GM19455 (cell line): ENCODE measurements around the gene GNG12.

Experiments
- ATAC-seq: cut with Tn5 transposase; IDR thresholded peaks from one replicate; pipeline ENCODE4 v1.9.1; 2021; ENCODE audit not compliant: unreplicated experiment

GNG12 gene

GRCh38 chr1:67788238-67788790 lies 45.0 kb downstream of the GNG12 start:
- ATAC-seq = no peak

GRCh38 chr1:67787746-67788145 lies 45.5 kb downstream of the GNG12 start:
- no peak for ATAC-seq

DNA sequence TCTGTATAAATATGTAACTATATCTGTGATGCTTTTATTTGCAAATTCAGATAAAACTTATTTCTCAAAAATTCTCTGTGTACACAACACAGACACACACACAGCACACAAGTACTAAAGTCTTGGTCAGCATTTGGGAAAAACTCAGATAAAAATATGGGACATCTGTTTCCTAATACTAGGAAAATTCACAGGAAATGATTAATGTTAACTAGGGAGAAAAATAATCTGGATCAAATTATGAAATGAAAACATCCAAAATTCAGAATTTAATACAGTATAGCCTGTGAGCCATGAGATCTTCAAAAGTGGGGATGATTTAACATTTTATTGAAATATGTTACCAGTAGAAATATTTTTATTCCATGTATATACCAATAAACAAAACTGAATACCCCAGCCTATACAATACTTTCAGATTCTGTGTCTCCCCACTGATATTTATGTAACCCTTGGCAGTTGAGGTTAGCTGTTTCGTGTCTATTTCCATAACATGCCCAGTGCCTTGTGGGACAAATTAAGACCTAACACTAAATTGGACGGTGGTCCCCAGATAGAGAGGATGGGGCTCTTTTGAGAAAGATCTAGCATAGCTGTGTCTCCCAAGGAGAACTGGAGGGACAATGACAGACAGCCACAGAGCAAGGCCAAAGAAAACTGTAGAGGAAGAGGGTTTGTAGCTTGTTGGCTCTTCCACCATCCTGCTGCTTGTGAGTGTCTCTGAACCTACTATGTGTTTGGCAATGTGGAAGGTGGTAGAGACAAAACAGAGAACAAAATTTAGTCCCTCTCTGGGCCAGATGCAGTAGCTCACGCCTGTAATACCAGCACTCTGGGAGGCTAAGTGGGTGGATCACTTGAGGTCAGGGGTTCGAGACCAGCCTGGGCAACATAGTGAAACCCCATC lies 47.2 kb downstream of the GNG12 start:
- no peak for ATAC-seq

DNA sequence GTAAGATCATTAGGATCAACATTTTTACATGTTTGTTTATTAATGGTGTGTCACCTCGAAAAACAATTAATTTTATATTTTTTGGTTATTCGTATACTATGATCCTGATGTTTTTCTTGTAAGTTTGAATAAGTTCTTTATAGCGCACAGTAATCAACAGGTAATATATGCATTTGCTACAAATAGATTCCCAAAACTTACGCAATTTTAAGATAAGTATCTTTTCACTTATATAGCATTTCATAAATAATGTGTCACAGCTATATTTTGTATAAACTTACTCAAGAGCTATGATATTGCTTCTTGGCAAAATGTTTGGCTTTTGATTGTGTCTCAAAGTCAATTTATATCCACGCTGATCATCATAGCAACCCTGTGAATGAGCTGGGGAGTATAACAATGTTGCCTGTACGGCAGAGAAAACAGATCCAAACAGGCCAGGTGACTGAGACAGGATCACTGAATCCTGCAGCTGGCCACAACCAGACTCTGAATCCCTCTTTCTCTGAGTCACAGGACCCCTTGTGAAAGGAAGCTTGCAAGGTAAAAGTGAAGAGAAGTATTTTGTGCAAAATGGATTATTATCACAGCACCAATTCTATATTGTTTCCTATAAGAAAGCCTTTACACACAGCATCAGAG lies 48.6 kb downstream of the GNG12 start:
- ATAC-seq = no peak

- no peak for ATAC-seq
Measured at GRCh38 chr1:67780637-67781036, 52.6 kb downstream of the GNG12 start.

- no peak for ATAC-seq
Measured at GRCh38 chr1:67777440-67777839, 55.8 kb downstream of the GNG12 start.

DNA sequence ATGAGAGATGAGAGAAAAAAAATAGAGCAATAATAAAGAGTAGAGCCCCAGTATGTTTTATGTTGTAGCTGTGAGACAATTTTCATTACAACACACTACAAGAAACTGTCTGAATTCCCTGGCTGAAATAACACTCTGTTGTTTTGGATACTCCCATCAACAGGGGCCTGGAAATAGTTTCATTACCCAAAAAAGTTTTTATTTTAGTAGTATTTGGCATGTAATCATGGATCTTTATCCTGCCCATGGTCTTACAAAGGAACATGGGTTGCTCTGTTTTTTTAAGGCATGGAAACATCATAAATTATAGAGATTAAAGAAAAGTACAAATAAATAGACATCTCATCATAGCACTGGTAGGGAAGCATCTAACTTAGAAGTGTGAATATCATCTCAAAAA lies 56.3 kb downstream of the GNG12 start:
- ATAC-seq = no peak

GRCh38 chr1:67773462-67773861 lies 59.8 kb downstream of the GNG12 start:
- no peak for ATAC-seq

- ATAC-seq = no peak
Measured at GRCh38 chr1:67771749-67772148, 61.5 kb downstream of the GNG12 start.

GRCh38 chr1:67771152-67771551 lies 62.1 kb downstream of the GNG12 start:
- no peak for ATAC-seq

DNA sequence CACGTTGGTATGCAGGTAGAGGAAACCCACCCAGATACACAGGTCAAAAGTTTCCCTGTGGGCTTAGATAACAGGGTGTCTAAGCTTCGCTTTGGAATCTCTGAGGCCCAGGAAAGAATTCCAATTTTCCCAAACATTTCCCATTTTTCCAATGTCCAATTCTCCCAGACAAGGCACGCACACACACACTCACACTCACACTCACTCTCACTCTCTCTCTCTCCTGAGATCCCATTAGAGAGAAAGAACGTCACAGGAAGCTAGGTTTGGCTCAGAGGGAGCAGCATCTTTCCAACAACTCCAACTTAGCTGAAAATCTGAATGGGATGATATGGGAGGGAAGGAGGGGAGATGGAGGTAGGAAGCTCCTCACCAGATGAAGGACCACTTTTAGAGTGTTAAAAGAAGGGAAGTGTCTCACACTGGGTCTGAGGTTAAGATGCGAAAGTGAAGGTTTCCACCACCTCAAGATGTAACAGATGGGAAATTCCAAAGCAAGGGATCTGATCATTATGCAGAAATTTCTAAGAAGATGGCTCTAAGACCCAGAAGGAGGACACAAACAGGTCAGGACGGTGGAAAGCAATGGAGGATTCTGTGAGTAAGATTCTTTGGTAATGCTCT lies 63.5 kb downstream of the GNG12 start:
- no peak for ATAC-seq

GRCh38 chr1:67768480-67768879 lies 64.8 kb downstream of the GNG12 start:
- no peak for ATAC-seq

DNA sequence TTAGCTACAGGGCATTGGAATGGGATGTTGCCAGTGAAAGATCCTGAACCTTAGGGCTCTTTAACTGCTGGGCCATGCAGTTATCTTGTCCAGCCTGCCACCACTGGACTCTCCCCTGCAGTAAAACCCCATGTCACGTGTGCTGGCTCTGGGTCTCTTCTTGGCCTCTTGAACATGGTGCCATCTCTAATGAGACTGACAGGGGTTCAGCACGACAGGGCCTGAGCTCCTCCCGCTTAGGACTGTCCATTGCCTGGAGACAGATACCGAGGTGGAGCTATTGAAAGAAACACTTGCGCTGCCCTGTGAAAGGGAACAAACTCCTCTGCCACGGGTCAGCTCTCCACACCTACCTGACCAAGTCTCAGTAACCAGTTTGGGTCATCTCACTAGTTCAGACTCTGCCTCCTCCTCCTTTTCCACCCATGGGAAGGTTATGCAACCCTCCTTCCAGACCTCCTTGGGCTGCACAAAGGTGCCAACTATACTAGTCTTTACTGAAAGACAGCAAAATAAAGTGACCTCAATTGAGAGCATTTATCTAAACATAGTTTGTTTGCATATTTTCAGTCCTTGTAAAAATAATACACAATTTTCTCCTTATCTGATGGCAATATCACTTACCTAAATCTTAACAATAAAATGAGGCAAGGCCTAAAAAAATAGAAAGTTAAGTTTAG lies 66.0 kb downstream of the GNG12 start:
- ATAC-seq = no peak

DNA sequence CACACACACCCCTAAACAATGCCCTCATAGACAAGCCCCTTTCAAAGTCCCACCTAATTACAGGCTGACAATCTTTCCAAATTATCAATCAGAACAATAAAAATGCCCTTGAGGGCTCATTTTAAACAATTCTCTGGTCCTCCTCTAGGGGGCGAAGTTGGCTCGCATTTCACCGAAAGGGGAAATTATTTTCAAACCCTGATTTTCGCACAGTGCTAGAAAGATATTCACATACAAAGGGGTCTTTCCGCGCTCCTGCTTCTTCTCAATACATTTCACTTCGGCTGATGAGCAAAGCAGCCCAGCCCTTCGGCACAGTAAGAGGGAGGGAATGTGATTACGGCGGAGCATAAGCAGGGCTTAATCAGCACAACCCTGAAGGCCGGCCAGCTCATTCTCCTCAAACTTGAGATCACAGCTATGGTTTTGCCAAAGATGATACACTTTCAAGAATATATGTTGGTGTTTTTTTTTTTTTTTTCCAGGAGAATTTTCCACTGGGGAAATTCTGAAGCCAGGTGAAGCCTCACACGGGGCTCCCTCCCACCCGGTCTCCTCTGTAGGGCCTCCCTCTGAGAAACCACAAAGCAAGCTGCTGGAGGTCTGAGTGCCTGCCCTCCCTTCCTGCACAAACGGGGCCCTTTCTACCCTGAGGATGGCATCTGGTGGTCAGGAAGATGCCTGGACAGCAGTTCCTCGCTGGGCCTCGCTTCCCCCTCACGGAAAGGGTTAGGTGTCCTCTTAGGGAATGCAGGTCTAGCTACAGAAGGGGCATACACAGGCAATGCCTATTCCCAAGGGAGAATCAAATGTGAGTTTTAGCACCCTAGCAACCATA lies 66.9 kb downstream of the GNG12 start:
- no peak for ATAC-seq

DNA sequence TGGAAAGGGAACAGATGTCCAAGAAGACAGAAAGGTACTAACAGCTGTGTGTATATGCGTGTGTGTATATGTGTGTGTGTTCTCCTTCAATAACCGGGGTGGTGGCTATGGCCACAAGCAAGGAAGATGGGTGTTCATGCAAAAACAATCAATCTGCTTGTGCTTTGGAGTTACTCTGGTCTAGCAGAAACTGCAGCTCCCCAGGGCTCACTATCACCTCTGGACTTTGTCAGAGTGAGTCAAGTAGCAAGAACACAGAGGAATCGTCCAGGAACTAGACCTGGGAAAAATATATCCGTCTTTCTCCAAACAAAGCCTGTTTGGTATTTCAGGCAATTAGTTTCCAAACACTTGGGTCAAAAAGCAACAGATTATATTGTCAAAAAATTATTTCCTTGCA lies 68.6 kb downstream of the GNG12 start:
- ATAC-seq = no peak

DNA sequence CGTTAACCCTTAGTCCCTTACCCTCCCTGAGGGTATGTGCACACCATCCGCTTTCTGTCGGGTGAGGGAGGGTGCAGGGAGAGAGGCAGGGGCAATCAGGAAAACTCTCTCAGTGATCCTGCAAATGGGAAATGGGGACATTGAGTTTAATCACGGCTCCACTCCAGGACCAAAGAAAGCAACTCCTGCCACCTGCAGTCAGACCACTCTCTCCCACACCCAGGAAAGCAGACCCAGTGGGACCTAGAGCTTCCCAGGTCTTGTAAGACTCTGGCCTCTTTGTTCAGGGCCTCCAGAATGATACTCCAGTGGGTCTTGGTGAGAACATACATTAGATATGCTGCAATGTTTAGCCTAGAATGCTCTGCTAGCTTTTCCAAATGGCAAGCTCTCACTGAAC lies 71.5 kb downstream of the GNG12 start:
- no peak for ATAC-seq

DNA sequence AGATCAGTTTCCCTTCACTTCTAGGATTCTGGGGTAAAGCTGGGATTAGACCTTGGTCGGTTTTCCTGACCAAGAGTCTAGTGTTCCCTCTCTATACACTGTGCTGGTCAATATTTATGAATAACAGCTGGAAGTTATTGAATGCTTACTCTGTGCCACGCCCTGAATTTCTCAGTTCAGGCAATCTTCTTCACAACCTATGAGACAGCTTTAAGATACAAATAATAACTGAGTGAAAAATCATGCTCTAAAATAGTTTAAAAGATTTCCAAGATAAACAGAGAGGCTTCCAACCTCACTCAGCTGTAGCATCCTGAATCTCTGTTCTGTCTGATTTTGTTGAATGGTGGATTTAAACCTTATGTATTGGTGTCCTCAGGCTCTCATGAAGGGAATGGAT lies 72.2 kb downstream of the GNG12 start:
- ATAC-seq = no peak

- ATAC-seq = peak; percentile 100
Measured at GRCh38 chr1:67760030-67760821, 73.0 kb downstream of the GNG12 start.

DNA sequence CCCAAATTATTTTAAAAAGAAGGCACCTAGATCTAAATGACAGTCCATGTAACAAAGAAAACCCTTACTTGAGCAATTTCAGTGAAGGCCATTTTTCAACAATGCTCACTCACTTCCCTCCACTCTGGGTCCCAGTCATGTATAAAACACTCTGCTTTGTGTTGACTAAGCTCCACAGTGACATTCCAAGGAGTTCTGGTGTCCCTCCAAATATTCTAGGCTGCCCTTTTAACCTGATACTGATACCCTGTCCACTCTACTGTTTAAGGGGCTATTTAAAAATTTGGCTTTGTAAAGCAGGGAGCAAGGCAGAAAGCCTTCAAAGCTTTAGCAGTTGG lies 73.6 kb downstream of the GNG12 start:
- ATAC-seq = peak; percentile 28

- no peak for ATAC-seq
Measured at GRCh38 chr1:67759066-67759465, 74.2 kb downstream of the GNG12 start.
